Spleen (tissue), 3 donors: Measurements from ENCODE around the gene LCN10.

Experiments
- POLR2A ChIP-seq, 3 donors: fragments of 450-650 bp; IDR thresholded peaks; one replicate each; pipeline ENCODE4 v1.5.1; 2017; ENCODE audit warnings: antibody characterized with exemption in 3 of 3, mild to moderate bottlenecking in 1 of 3
- POLR2AphosphoS5 ChIP-seq, 3 donors: sonication (generic); formaldehyde crosslinking; IDR thresholded peaks; one replicate each; pipeline ENCODE4 v1.5.1; 2017; ENCODE audit warnings: antibody characterized with exemption in 3 of 3

DNA sequence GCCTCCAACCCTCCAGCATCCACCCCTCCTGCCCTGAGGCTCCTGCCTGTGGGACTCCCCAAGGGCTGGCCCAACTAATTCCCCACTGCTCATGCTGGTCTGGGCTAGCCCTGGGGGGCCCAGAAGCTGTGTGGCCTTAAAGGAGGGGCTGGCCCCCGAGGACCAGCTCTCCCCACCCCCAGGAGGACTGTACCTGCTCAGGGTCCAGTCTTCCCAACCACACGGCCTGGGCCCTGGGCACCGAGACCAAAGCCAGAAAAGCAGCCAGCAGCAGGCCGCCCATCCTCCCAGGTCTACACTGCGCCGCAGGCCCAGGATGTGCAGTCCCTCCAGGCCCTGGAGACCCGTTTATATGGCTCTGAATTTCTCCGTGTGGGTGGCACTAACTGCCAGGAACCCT, 5.5 kb upstream of the LCN10 start, which contains the start of gene LCN6:
- TF ChIP-seq POLR2AphosphoS5 (IDR thresholded peaks at IDR 0.05) (no peak), POLR2A (IDR thresholded peaks at IDR 0.05) (no peak)
